ENCODE results near the gene RINT1.
"Not testable (repeated sequence)": the region's sequence is repeated elsewhere in the genome, so short reads cannot be mapped to it uniquely, and the experiment has no call there.

Gene RINT1

DNA sequence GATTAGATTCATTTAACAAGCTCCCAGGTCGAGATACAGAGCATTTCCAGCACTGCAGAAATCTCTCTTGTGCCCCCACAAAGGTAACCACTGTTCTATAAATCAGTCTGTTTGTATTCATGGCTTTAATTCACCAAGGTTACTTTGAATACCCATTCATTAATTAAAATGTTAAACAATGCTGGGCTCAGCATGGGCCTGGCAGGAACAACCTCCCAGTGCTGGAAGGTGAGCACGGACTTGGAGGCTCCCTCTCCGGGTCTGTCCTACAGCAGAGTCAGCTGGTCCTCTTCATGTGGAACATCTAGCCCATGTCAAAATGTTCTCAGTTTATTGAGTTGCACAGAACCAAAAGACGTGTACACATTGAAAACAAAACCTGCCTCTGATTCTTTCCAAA, 64.9 kb downstream of the RINT1 start:
- TF ChIP-seq, protein P1, sequence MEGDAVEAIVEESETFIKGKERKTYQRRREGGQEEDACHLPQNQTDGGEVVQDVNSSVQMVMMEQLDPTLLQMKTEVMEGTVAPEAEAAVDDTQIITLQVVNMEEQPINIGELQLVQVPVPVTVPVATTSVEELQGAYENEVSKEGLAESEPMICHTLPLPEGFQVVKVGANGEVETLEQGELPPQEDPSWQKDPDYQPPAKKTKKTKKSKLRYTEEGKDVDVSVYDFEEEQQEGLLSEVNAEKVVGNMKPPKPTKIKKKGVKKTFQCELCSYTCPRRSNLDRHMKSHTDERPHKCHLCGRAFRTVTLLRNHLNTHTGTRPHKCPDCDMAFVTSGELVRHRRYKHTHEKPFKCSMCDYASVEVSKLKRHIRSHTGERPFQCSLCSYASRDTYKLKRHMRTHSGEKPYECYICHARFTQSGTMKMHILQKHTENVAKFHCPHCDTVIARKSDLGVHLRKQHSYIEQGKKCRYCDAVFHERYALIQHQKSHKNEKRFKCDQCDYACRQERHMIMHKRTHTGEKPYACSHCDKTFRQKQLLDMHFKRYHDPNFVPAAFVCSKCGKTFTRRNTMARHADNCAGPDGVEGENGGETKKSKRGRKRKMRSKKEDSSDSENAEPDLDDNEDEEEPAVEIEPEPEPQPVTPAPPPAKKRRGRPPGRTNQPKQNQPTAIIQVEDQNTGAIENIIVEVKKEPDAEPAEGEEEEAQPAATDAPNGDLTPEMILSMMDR (IDR thresholded peaks at IDR 0.05; ENCODE audit: insufficient read depth, low read length, poor library complexity, severe bottlenecking) = no peak
- Histone ChIP-seq H3K27me3 (replicated peaks; ENCODE audit: control insufficient read depth, insufficient read depth, low read length) (no peaks in the 10 kb centered on the region), H3K4me3 (replicated peaks; ENCODE audit: low read depth, low read length) (no peak overlapping the region), H3K36me3 (ENCODE audit: control insufficient read depth, insufficient read depth, low read length) (no peaks in the 10 kb centered on the region)
- no peak for DNase-seq (ENCODE audit: extremely low read depth, insufficient read length)

DNA sequence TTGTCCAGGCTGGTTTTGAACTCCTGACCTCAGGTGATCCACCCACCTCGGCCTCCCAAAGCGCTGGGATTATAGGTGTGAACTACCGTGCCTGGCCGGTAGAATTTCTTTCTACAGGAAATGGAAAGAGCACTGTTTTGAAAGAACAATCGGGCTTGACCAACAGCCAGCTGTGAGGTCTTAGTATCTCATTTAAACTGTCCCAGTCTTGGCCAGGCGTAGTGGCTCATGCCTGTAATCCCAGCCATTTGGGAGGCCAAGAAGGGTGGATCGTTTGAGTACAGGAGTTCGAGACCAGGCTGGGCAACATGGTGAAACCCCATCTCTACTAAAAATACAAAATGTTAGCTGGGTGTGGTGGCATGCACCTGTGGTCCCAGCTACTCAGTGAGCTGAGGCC, 67.1 kb downstream of the RINT1 start:
- H3K27me3 ChIP-seq (replicated peaks; ENCODE audit: control insufficient read depth, insufficient read depth, low read length) = not testable (repeated sequence)

DNA sequence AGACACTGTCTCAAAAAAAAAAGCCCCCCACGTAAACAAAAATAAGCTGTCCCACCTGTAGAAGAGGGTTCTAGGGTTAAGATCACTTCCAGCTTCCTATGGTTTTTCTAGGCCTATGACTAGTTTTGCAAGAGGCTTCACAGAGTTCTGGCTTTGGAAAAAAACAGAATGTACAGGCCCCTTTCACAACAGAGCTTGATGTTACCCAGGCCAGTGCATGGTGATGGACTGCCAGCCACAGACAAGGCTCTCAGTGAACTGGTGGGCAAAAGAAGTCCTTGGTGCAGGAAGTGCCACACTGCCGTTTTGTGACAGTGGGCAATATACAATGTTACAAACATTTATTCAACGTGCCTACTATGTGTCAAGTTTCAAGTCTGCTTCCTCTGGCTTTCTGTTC, 67.5 kb downstream of the RINT1 start:
- Histone ChIP-seq H3K4me3 (replicated peaks; ENCODE audit: low read depth, low read length) (no peak overlapping the region), H3K36me3 (ENCODE audit: control insufficient read depth, insufficient read depth, low read length) (no peaks in the 10 kb centered on the region), H3K27me3 (replicated peaks; ENCODE audit: control insufficient read depth, insufficient read depth, low read length) (no peaks in the 10 kb centered on the region)
- DNase-seq (ENCODE audit: extremely low read depth, insufficient read length) = no peak
- TF ChIP-seq, protein P1 (IDR thresholded peaks at IDR 0.05; ENCODE audit: insufficient read depth, low read length, poor library complexity, severe bottlenecking) = no peak

More for the DNA sequence above, 67.1 kb downstream of the RINT1 start:
- not testable (repeated sequence) for H3K36me3 ChIP-seq (ENCODE audit: control insufficient read depth, insufficient read depth, low read length); DNase-seq (ENCODE audit: extremely low read depth, insufficient read length); H3K4me3 ChIP-seq (replicated peaks; ENCODE audit: low read depth, low read length)

DNA sequence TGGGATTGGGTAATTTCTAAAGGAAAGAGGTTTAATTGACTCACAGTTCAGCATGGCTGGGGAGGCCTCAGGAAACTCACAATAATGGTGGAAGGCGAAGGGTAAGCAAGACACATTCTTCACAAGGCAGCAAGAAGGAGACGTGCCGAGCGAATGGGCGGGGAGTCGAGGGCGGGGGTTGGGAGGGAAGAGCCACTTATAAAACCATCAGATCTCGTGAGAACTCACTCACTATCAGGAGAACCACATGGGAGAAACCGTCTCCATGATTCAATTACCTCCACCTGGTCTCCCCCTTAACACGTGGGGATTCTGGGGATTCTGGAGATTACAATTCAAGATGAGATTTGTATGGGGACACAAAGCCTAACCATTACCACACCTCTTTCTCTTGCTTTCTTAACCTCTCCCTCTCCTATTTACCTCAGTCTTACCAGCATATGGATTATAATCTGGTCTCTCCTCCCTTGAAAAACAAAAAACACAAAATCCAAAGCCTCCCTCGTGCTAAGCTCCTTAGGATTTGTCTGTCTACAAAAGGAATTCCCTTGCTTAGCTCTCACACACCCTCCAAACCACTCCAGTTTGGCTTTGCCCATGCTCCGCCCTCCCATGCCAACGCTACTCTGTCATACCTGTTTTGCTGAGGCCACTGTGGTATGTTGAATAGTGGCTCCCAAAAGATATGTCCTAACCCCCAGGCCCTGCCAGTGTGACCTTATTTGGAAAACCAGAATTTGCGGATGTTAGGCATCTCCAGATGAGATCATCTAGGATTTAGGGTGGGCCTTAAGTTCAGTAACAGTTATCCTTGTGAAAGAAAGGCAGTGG, 68.9 kb downstream of the RINT1 start:
- no peak overlapping the region for H3K4me3 ChIP-seq (replicated peaks; ENCODE audit: low read depth, low read length)
- TF ChIP-seq, protein P1 (IDR thresholded peaks at IDR 0.05; ENCODE audit: insufficient read depth, low read length, poor library complexity, severe bottlenecking) = no peak
- H3K27me3 ChIP-seq (replicated peaks; ENCODE audit: control insufficient read depth, insufficient read depth, low read length) = no peaks in the 10 kb centered on the region
- no peak for DNase-seq (ENCODE audit: extremely low read depth, insufficient read length)
- H3K36me3 ChIP-seq (ENCODE audit: control insufficient read depth, insufficient read depth, low read length) = no peaks in the 10 kb centered on the region

DNA sequence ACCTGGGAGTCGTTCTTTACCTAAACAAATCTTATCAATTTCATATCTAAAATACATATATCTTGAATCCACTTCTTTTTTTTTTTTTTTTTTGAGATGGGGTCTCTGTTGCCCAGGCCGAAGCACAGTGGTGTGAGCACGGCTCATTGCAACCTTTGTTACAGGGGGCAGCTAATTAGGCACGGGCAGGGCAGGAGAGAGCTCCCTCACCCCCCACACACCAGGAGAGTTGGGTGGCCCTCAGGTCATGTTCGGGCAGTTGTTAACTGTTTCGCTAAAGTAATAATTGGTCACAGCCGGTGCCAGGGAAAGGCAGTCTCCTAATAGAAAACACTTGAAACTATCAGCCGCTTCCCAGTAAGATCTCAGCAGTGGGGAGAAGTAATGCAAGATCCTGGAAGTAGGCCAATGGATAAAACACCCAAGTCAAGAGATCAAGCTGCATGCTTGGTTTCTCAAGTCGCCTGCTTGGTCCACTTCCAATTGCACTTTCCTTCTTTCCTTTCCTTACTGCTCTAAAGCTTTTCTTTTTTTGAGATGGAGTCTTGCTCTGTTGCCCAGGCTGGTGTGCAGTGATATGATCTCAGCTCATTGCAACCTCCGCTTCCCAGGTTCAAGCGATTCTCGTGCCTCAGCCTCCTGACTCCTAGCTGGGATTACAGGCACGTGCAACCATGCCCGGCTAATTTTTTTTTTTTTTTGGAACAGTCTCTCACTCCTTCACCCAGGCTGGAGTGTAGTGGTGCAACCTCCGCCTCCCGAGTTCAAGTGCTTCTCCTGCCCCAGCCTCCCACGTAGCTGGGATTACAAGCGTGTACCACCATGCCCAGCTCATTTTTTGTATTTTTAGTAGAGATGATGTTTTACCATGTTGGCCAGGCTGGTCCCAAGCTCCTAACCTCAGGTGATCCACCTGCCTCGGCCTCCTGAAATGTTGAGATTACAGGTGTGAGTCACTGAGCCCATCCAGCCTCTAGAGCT, 70.6 kb downstream of the RINT1 start:
- no peak for DNase-seq (ENCODE audit: extremely low read depth, insufficient read length)
- TF ChIP-seq, protein P1 (IDR thresholded peaks at IDR 0.05; ENCODE audit: insufficient read depth, low read length, poor library complexity, severe bottlenecking) = no peak
- no peaks in the 10 kb centered on the region for H3K27me3 ChIP-seq (replicated peaks; ENCODE audit: control insufficient read depth, insufficient read depth, low read length)
- no peaks in the 10 kb centered on the region for H3K36me3 ChIP-seq (ENCODE audit: control insufficient read depth, insufficient read depth, low read length)
- no peak overlapping the region for H3K4me3 ChIP-seq (replicated peaks; ENCODE audit: low read depth, low read length)

Measured in GM06990 (cell line).